K562 (cell line): ENCODE measurements around the gene ZDHHC18. TPM values are rescaled to one million over a fixed set of nuclear protein-coding genes. Genes with fewer than 3 reads are reported as not detected.
A peak's percentile ranks its signal among the peaks of the same experiment; 100 is the strongest.

Experiments used
- ATF1 ChIP-seq, 2 experiments: fragments of 450-650 bp in 1 of 2; IDR thresholded peaks; 2 replicates each; pipeline ENCODE4 v1.6.1; 2016; ENCODE audit warnings: missing compliant biosample characterization in 1 of 2, missing genetic modification characterization in 1 of 2
- GTF2F1 ChIP-seq: IDR thresholded peaks from 2 replicates; pipeline ENCODE4 v1.6.1; 2011; ENCODE audit warnings: low read depth, low read length, improper control_type of control experiment
- HDAC2 ChIP-seq: fragments of 450-650 bp; IDR thresholded peaks from 2 replicates; pipeline ENCODE4 v1.6.1; 2016; ENCODE audit warnings: mild to moderate bottlenecking
- SIN3A ChIP-seq, 2 experiments: fragments of 150-350 bp in 1 of 2; IDR thresholded peaks; 2 replicates each; pipeline ENCODE4 v1.6.1; 2011 to 2016; ENCODE audit warnings: borderline replicate concordance in 2 of 2, low read depth in 2 of 2, low read length in 2 of 2, mild to moderate bottlenecking in 2 of 2, moderate library complexity in 2 of 2; ENCODE audit not compliant: control insufficient read depth in 1 of 2
- SMAD4 ChIP-seq: fragments of 250-450 bp; sonication (Bioruptor Pico); conservative IDR thresholded peaks from 2 replicates; pipeline ENCODE4 v1.8.0; 2021; ENCODE audit warnings: inconsistent platforms, mild to moderate bottlenecking, moderate library complexity
- SMARCE1 ChIP-seq: fragments of 450-650 bp; IDR thresholded peaks from 2 replicates; pipeline ENCODE4 v1.7.1; 2016; ENCODE audit warnings: mild to moderate bottlenecking
- TBP ChIP-seq: optimal IDR thresholded peaks from 2 replicates; pipeline ENCODE3; 2011; ENCODE audit warnings: low read depth, low read length, improper control_type of control experiment
- YY1 ChIP-seq, 3 experiments: IDR thresholded peaks; 2 replicates each; pipeline ENCODE4 v1.6.1; 2011; ENCODE audit warnings: low read length in 2 of 3, mild to moderate bottlenecking in 2 of 3, moderate library complexity in 2 of 3, borderline replicate concordance in 1 of 3, control low read depth in 1 of 3, low read depth in 1 of 3; ENCODE audit not compliant: insufficient read depth in 3 of 3, insufficient replicate concordance in 2 of 3, control insufficient read depth in 1 of 3, insufficient read length in 1 of 3; ENCODE audit errors: extremely low read depth in 1 of 3
- ZKSCAN1 ChIP-seq: fragments of 150-350 bp; IDR thresholded peaks from 2 replicates; pipeline ENCODE4 v1.6.1; 2016; ENCODE audit warnings: low read depth, low read length
- ZNF24 ChIP-seq: fragments of 450-650 bp; IDR thresholded peaks from 2 replicates; pipeline ENCODE4 v1.6.1; 2016
- ZNF436 ChIP-seq: fragments of 250-450, 450-650 bp; sonication (Bioruptor Pico); formaldehyde crosslinking; IDR thresholded peaks from 2 replicates; pipeline ENCODE4 v1.7.0; 2020; ENCODE audit warnings: mild to moderate bottlenecking
- ZNF707 ChIP-seq: fragments of 250-450 bp; sonication (Bioruptor Pico); conservative IDR thresholded peaks from 2 replicates; pipeline ENCODE4 v1.8.0; 2022; ENCODE audit warnings: inconsistent platforms, mild to moderate bottlenecking, moderate library complexity
- polyA plus RNA-seq, 8 experiments: library from polyadenylated mRNA; depleted of rRNA in 4 of 8; stranded (reverse) in 5 of 8; unstranded in 3 of 8; fragments of >200 nt; fragmentation: Nextera tagmentation in 2 of 8; fragmentation: Illumina TruSeq in 1 of 8; extraction: Ambion mirVana in 2 of 8; extraction: Trizol in 1 of 8; gene quantifications; 2 replicates each; pipeline versions ENCODE4 v1.2.1 to v1.2.3, GENCODE V29; 2011 to 2014; ENCODE audit warnings: inconsistent platforms in 1 of 8, missing spikeins in 1 of 8
- total RNA-seq, 7 experiments: library from RNA; depleted of rRNA in 6 of 7; stranded (reverse); fragments of >200 nt in 6 of 7; fragmentation: Illumina TruSeq in 2 of 7; extraction: Trizol in 2 of 7; gene quantifications; 2 replicates each; pipeline versions ENCODE4 v1.2.1 to v1.2.3, GENCODE V29; 2011 to 2021; ENCODE audit warnings: low replicate concordance in 1 of 7
- TF ChIP-seq, protein P1 (sequence below): fragments of 150-350 bp; IDR thresholded peaks from 2 replicates; pipeline ENCODE4 v1.6.1; 2014; ENCODE audit warnings: low read depth, mild to moderate bottlenecking, low read length, borderline replicate concordance

Gene ZDHHC18
- total and polyA plus RNA-seq, 9 of the 15 experiments (the other 6 are each of a cell fraction or from before 2014, with no cell fraction given), result 0.42 to 35.6 (median 15.8) TPM

GRCh38 chr1:26900001-26900814 is 73.7 kb downstream of the ZDHHC18 start, which contains the start of gene GPATCH3 (continued):
- 0 out of 2 replicates have a peak, but pooled peaks have one; percentile 35 for TF ChIP-seq ZNF707 (CRISPR knock-in tag)
- TF ChIP-seq SIN3A (IDR thresholded peaks at IDR 0.05; ENCODE audit: borderline replicate concordance in 2 of 2, control insufficient read depth in 1 of 2, low read depth in 2 of 2, low read length in 2 of 2), result peak; percentile 96 to 99
- peak; percentile 43; the same call in 1 of the 2 replicates for TF ChIP-seq ZKSCAN1
- no peak; the same call in 1 of the 2 replicates for TF ChIP-seq SMAD4 (CRISPR knock-in tag)
- no peak for TF ChIP-seq SMARCE1
- no peak for TF ChIP-seq ZNF24
- TF ChIP-seq ZNF436, result peak; percentile 45; the same call in 1 of the 2 replicates
- TF ChIP-seq YY1 (IDR thresholded peaks at IDR 0.05; ENCODE audit: borderline replicate concordance in 1 of 3, control insufficient read depth in 1 of 3, extremely low read depth in 1 of 3, insufficient read depth in 3 of 3, insufficient read length in 1 of 3, insufficient replicate concordance in 2 of 3, low read depth in 1 of 3, low read length in 2 of 3), result peak; percentile 98 to 99 (median 99)
- peak; percentile 97 for TF ChIP-seq TBP
- no peak for TF ChIP-seq ATF1 (CRISPR knock-in tag; IDR thresholded peaks at IDR 0.05)
- TF ChIP-seq ATF1 (tag; IDR thresholded peaks at IDR 0.05), result peak; percentile 72
- TF ChIP-seq, protein P1, sequence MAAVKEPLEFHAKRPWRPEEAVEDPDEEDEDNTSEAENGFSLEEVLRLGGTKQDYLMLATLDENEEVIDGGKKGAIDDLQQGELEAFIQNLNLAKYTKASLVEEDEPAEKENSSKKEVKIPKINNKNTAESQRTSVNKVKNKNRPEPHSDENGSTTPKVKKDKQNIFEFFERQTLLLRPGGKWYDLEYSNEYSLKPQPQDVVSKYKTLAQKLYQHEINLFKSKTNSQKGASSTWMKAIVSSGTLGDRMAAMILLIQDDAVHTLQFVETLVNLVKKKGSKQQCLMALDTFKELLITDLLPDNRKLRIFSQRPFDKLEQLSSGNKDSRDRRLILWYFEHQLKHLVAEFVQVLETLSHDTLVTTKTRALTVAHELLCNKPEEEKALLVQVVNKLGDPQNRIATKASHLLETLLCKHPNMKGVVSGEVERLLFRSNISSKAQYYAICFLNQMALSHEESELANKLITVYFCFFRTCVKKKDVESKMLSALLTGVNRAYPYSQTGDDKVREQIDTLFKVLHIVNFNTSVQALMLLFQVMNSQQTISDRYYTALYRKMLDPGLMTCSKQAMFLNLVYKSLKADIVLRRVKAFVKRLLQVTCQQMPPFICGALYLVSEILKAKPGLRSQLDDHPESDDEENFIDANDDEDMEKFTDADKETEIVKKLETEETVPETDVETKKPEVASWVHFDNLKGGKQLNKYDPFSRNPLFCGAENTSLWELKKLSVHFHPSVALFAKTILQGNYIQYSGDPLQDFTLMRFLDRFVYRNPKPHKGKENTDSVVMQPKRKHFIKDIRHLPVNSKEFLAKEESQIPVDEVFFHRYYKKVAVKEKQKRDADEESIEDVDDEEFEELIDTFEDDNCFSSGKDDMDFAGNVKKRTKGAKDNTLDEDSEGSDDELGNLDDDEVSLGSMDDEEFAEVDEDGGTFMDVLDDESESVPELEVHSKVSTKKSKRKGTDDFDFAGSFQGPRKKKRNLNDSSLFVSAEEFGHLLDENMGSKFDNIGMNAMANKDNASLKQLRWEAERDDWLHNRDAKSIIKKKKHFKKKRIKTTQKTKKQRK, result peak; percentile 43; the same call in 1 of the 2 replicates
- TF ChIP-seq HDAC2, result peak; percentile 99
- peak; percentile 75; the same call in 1 of the 2 replicates for TF ChIP-seq GTF2F1
